OCI-M2 (cell line): Measurements from ENCODE around the gene JMJD4.
"Not testable (repeated sequence)": the region's sequence is repeated elsewhere in the genome, so short reads cannot be mapped to it uniquely, and the experiment has no call there.

Experiments used
- DNase-seq: peaks from one replicate; lab custom pipeline; 2025; ENCODE audit not compliant: unreplicated experiment; lab: John Stamatoyannopoulos, UW

JMJD4 gene

DNA sequence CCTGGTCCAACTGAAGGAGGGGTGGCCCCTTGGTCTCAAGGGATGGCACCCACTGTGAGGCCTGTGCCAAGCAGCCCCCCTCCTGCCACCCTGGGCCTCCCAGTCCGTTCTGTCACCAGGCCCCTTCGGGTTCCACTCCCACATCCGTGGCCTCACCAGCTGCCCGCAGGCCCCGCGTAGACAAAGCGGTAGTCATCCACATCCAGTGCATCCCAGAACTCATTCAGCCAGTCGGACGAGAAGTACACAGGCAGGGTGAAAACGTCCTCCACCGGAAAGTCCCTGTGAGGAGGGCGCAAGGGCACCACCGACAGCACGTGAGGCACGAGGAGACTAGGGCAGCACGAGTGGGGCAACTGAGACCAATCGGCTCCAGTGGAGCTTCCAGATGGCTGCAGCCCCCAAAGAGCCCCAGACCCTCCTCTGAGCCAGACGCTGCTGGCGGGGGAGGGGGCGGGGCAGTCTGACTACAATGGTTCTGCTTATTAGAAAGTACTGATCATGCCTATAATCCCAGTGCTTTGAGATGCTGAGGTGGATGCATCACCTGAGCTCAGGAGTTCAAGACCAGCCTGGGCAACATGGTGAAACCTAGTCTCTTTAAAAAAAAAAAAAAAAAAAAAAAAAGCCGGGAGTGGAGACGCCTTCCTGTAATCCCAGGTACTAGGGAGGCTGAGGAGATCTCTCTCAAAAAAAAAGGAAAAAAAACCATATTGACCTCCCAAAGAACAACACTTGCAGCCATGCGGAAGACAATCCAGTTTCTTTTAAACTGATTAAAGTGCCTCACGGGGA, 1.2 kb downstream of the JMJD4 start:
- no peak for DNase-seq

DNA sequence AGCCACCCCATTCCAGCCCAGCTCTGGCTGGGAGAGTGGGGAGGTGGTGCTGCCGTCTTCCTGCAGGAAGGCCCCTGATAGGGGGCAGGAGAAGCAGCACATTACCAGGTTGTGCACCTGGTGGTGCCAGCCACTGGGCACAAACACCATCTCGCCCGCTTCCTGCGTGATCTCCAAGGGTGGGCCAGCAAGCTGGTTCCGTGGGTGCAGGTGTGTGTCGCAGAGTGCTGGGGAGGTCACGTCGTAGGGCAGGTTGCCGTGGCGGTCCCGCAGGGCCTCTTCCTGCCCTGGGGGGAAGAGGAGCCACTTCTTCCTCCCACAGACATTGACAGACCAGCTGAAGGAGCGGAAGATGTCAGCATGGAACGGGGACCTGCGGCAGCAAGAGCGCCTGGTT, 1.8 kb downstream of the JMJD4 start:
- DNase-seq: no peak

DNA sequence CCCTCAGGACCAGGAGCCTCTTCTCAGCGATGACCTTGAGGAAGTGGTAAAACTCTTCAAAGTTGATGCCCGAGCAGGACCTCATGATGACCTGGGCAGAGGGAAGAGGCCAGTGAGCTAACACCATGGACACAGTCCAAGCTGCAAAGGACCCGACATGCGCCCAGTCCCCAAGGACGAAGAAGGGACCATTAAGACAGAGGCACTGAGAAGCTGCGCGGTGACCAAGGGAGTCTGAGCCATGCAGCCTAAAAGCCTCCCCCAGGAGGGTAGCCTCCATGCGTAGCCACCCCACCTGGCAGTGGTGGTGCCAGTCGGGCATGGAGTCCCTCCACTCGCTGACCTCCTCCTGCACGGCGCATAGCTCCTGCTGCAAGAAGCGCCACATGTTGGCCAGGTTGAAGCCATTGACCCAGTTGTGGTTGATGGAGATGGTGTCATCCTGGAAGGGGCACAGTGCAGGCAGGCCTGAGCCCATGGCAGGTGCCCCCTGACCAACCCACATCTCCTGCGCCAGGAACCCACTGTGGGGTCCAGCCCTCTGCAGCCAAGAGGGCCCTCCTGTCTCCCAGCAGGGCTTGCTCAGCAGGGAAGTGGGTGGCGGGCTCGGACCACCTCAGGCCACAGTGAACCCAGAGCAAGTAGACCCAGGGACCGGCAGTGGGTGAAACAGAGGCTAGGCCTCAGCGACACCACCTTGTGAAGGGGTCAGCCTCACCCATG, 2.4 kb downstream of the JMJD4 start:
- no peak for DNase-seq

DNA sequence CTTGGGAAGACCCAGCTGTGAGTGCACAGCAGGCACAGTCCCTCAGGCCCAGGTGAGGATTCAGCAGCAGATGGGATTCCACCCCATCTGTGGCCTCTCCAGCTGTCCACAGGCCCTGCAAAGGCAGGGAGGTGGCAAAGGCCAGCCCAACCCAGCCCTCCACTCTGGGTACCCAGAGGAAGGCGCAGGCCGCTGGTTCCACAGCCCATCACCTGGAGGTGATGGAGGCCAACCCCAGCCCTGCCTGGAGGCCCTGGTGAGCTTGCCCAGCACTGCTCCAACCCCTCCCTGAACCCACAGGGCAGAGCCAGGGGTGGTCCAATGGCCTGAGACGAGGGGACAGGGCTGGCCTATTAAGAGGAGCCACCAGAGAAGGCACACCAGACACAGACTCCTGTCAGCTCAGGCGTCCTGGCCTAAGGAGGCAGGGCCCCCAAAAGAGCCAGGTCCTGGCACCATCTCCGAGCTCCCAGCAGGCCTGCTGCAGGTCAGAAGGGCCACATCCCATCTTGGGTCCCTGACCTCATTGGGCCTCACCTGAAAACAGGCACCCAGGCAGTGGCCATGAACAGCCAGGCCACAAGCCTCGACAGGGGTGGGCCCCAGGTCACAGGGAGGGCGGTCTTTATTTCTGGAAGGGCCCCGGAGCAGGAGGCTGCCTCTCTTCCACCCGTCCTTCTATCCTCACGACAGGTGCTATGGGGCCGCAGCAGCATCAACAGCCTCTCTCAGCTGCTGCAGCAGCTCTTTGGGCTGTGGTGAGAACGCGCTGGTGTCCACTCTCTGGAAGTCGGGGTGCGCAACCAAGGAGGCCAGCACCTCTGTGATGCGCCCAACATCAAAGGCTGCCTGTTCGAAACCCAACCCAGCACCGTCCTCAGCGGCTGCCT, 3.2 kb downstream of the JMJD4 start:
- DNase-seq: no peak

DNA sequence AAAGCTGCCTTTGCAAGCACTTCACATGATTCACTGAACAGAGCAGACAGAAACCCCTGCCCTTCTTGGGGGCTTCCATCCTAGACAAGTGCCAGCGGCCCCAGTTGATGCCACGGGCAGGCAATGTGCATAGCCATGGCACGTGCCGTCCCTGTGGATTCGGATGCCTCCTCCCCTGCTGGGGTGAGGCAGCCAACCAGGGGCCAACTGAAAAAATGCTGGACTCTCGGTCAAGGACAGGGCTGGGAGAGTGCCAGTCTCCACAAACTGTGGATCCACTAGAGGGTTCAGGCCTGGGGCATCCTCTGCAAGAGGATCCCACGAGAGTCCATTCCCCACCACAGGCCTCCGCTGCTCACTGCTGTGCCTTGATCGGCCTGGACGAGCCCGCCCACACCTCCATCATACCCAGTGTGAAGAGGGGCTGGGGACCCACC, 3.8 kb downstream of the JMJD4 start:
- no peak for DNase-seq

DNA sequence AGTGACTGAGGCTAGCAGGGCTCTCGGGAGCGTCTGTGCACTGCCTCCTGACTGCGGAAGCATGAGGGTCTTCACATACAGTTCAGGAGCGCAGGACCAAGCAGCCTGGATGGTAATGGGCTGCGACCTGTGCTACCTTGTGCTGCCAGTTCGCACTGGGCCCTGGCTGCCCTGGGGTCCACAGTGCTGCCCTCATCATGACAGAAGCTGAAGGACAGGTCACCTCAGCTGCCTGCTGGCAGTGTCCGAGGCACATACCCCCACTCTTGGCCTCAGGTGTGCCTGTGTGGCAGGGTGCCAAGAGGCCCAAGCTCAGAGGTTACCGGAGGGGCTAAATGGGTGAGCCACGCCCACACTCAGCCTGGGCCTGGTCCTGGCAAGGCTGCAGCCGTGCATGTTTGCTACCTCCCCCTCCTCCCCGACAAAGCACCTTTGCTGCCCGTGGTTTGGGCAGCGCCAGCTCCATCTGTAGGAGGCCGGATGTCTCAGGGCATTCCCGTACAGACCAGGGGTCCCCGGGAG, 4.4 kb downstream of the JMJD4 start:
- DNase-seq: no peak

DNA sequence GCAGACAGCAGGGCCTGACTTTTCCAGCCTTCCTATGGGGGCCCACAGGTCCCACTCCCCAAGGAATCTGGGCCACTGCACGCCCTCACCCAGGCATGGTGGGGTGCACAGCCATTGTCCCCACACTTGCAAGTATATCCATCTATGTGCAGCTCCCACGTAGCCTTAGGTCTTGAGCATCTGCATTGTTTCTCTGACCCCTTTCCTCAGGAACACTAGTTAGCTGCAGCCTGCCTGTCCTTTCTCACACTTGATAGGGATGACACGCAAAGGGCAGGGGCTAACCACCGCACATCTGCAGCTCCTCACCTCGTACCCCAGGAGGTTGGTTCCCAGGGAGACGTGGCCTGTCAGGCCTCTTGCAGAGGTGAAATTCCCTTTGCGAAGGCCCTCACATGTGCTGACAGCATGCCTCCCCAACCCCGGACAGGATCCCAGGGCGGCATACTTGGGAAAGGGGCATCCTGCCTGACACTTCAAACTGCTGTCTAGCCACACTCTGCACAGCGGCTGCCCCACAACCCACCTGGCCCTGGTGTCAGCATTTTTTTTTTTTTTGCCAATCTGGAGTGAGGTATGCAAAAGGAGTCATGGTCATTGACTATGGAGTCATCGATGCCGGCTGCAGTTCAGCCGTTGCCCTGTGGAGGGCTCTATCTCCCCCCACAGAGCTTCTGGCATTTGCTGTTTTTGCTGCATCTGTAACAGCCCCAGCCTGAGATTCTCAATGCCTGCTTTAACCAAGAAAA, 5.0 kb downstream of the JMJD4 start:
- DNase-seq: no peak

DNA sequence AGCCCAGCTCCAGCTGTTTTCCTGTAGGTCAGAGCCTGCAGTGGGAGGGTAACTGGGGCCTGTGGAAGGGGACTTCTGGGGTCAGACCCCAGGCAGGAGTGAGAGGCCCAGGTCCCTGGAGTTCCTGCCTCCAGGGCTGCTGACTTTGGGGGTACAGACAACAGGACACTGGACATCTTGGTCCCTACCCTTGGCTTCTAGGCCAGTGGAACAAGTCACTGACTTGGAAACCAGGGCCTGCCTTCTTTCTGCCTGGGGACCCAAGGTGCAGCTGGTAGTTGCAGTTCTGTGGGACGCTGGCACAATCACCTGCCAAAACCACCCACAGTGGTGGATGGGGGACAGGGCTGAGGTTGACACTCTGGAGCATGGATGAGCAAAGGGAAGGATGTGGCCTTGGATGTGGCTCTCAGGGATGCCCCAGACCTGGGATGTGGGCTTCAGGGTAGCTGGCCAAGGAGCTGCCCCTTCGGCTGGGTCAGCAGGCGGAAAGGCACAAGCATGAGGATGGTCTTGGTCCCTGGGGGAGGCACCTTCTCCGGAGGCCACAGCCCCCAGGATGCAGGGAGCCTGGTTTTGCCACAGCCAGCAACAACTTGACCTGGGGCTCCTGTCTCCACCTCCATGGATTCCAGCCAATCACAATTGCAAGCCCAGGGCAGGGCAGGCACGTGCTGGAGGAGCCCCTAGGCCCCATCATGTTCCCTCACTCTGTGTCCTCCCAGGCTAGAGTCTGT, 5.8 kb downstream of the JMJD4 start:
- no peak for DNase-seq

DNA sequence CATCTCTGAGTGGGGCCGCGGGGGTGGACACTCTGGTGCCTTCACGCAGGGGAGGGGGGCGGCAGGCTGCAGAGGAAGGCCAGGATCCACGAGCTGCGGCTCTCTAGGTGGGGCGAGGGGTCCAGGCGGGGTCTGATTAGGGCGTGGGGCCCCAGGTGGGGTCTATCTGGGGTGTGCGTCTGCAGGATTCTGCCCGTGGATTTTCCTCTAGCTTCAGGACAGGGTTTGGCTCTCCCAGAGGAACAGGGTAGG, 6.3 kb downstream of the JMJD4 start:
- no peak for DNase-seq

DNA sequence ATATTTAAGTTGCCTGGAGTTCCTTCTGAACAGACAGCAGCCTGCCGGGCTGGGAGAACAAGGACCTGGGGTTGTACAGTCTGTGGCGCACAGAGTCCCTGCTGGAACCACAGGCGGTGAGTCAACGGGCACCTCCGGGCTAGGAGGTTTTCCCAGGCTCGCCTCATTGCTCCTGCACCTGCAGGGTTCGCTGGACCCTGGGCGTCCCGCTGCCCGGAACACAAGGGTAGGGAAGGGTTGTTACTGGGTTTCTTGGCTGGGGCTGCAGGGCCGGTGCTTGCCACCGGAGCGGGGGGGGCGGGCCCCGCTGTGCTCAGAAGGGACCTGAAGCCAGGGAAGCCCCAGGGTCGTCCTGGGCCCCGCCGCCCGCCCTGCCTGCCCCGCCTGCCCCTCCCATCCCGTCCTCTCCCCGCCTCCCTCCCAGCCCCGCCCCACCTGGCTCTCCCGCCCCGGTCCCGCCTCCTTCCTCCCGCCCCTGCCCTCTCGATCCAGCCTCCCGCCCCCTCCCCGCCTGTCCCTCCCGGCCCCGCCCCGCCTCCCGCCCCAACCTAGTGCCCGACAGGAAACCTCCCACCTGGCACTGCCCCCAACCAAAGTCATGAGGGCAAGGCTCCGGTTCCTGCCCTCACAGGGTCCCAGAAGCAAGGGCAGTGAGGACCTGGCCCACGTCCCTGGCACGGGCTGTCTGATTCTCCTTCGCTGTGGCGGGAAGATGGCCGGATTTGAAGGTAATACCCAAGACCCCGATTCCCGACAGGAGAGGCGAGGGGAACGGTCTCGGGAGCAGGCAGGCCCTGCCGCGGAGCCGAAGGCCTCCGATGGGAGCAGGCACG, 6.8 kb downstream of the JMJD4 start:
- no peak for DNase-seq

DNA sequence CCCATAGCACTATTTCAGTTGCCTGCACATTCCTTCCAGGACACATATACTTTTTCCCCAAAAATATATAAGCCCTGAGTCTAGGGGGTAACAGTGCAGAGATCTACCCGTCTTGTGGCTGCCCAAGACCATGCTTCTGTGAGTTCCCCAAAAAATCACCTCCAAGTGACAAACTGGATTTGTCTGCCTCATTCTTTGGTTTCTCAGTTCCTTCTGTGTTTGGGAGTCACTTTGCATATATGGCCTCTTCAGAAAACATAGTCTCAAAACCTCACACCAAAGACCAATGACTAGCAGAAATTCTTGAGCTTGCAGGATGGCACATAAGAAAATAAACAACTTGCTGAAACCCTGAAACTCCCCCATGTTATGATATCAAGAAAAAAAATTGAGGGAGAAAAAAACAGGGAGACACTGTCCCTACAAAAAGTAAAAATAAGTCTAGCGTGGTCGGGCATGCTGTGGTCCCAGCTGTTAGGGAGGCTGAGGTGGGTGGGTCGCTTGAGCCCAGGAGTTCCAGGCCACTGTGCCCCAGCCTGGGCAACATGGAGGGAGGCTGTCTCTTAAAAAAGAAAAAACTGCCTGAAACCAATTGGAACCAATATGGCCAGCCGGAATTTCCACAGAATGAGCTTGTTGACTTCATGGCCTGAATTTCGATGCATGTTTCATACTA, 8.0 kb downstream of the JMJD4 start:
- DNase-seq: no peak

DNA sequence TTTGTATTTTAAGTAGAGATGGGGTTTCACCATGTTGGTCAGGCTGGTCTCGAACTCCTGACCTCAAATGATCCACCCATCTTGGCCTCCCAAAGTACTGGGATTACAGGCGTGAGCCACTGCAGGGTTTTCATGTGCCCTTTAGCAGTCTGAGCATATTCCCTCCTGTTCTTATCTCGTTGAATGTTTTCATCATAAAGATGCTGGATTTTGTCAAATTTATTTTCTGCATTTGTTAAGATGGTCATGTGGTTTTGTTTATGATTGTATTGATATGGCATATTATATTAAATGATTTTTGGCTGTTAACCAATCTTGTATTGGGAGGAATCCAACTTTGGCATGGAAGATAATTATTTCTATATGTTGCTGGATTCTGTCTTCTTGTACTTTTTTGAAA, 8.8 kb downstream of the JMJD4 start:
- DNase-seq: no peak

DNA sequence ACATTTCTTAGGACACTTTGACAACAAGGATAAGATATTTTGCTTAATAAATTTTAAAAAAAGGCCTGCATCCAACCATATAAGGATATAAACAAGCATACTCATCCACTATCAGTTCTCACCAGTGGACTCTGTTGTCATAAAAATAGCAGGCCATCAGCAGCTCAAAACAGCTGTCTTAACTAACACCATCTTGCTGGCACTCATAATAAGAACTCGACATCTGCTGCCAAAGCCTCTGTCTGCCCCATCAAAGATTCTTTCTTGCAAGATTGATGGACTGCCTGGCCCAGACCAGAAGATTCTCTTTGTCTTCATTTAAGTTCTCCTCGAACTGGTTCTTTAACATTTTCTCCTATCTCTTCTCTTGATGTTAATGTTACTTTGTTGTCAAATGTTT, 10.1 kb downstream of the JMJD4 start:
- DNase-seq: no peak

DNA sequence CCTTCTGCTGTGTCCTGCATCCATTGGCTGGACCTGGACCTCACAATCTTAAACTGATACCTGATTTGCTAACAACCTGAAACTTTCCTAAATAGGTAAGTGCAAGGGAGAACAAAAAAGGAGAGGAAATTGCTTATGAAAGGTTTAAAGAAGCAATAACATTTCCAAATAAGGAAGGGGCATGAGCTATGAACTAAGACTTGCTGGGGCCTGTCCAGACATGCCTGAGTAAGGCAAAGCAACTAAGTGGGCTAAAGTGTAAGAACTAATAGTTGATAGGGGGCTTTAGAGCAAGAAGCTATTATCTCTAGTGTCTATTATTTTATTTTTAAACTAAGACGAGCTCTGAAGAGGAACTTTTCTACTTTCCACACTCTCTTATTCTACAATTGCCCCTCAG, 11.6 kb downstream of the JMJD4 start:
- DNase-seq: no peak

DNA sequence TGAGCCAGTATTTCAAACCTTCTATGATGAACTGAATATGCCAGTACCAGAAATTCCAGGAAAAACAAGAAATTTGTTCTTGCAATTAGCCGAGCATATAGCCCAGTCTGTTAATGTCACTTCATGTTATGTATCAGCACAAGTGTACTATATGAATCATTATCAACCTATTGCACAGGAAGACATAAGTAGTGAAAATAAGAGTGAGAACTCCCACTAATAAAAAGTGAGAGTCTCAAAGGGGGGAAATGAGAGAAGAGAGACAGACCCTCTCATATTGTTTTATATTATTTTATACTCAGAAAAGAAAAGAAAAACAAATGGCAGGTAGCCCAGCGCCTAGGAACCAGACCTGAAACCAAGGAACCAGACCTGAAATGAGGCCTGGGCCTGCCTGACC, 16.2 kb downstream of the JMJD4 start:
- no peak for DNase-seq

DNA sequence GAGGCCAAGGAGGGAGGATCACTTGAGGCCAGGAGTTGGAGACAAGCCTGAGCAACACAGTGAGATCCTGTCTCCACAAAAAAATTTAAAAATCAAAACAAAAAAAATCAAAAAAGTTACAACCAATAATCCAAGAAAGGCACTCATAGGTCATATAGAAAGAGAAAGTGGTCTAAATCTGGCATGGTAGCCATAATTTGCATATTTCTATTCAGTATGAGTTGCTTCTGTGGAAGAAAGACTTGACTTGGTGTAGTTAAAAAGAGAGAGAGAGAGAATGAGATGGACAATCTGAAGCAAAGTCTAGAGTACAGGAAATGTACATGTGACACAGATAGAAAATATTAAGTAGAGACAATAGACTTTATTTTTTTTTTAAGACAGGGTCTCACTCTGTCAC, 22.5 kb downstream of the JMJD4 start:
- no peak for DNase-seq

DNA sequence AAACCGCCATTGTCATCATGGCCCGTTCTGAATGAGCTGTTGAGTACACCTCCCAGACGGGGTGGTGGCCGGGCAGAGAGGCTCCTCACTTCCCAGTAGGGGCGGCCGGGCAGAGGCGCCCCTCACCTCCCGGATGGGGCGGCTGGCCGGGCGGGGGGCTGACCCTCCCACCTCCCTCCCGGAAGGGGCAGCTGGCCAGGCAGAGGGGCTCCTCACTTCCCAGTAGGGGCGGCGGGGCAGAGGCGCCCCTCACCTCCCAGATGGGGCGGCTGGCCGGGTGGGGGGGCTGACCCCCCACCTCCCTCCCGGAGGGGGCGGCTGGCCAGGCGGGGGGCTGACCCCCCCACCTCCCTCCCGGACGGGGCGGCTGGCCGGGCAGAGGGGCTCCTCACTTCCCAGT, 24.6 kb downstream of the JMJD4 start:
- DNase-seq: not testable (repeated sequence)

DNA sequence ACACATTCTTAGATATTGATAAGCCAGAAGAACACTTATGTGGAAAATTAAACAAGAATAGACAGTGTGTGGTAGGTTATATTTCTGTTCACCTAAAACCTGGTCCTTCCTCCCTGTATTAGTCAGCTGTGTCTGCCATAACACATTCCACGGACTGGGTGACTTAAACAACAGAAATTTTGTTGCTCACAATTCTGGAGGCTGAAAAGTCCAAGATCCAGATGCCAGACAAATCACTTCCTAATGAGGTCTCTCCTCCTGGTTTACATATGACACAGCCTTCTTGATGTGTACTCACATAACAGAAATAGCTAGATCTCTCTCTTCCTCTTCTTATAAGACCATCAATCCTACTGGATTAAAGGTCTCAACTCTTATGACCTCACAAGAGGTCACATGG, 25.7 kb downstream of the JMJD4 start:
- no peak for DNase-seq

DNA sequence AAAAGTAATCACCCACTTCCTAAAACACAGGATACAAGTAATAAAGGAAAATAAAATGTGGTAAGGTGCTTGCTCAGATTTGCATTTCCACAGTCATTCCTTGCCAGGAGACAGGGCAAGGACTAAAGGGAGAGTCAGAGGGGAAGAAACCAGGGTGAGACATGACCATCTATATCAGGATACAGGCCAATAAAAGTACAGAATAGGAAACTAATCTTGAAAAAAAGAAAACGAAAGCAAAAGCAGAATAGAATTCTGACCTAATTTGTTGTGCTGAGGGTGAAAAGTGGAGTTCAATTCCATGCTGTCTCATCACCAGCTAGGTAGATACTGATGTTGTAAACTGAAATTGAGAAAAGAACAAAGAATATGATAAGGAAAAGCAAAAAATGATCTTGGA, 27.3 kb downstream of the JMJD4 start:
- no peak for DNase-seq
